GM04503 (cell line): ENCODE data around the gene PERM1.
"Not testable (repeated sequence)": the region's sequence is repeated elsewhere in the genome, so short reads cannot be mapped to it uniquely, and the experiment has no call there.

Source experiments
- DNase-seq: peaks from one replicate; pipeline ENCODE4 v3.0.0-alpha.2; 2012; ENCODE audit warnings: low read depth

The PERM1 gene

DNA sequence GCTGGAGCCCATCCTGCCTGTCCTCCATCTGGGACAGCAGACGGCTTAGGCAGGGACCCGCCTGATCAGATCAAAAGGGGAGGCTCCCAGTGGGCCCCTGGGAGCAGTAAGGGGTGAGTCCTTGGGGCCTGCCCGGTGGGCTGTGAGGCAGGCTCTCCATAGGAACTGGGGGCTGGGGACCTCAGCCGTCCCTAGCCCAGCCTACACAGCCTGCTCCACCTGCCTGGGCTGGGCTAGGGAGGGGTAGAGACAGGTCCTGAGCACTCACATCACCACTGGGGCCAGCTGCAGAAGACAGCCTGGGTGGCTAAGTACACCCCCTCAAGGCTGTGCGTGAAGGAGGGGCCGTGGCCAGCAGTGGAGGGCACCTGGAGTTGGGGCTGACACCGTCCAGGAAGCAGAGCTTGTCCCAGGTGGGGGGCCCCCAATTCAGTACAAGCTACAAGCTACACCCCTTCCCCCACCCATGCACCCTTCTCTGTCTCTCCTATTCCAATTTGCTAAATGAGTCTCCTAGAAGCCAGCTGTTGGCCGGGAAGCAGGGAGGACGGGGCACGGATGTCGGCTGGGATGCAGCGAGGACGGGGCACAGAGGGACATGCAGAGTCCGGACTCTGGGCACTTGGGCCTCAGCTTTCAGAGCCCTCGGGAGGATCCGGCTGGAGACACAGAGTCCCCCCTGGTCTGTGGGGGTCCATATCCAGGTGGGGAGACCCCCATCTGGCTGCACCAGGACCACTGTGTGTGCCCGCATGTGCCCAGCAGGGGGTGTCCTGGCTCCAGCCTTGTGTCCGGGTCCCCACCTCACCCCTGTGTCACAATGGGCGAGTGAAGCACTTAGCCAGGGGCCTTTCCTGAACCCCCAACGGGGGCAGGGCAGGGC, 33.1 kb upstream of the PERM1 start:
- DNase-seq = no peak

DNA sequence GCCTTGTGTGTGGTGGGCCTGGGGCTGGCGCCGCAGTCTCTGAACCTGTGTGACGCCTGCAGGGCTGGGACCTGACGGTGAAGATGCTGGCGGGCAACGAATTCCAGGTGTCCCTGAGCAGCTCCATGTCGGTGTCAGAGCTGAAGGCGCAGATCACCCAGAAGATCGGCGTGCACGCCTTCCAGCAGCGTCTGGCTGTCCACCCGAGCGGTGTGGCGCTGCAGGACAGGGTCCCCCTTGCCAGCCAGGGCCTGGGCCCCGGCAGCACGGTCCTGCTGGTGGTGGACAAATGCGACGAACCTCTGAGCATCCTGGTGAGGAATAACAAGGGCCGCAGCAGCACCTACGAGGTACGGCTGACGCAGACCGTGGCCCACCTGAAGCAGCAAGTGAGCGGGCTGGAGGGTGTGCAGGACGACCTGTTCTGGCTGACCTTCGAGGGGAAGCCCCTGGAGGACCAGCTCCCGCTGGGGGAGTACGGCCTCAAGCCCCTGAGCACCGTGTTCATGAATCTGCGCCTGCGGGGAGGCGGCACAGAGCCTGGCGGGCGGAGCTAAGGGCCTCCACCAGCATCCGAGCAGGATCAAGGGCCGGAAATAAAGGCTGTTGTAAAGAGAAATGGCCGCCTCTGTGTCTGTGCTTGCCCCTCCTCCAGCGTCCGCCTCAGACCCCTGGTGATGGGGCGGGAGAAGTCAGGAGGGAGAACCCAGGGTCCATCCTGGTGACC, 32.2 kb upstream of the PERM1 start:
- DNase-seq = no peak

DNA sequence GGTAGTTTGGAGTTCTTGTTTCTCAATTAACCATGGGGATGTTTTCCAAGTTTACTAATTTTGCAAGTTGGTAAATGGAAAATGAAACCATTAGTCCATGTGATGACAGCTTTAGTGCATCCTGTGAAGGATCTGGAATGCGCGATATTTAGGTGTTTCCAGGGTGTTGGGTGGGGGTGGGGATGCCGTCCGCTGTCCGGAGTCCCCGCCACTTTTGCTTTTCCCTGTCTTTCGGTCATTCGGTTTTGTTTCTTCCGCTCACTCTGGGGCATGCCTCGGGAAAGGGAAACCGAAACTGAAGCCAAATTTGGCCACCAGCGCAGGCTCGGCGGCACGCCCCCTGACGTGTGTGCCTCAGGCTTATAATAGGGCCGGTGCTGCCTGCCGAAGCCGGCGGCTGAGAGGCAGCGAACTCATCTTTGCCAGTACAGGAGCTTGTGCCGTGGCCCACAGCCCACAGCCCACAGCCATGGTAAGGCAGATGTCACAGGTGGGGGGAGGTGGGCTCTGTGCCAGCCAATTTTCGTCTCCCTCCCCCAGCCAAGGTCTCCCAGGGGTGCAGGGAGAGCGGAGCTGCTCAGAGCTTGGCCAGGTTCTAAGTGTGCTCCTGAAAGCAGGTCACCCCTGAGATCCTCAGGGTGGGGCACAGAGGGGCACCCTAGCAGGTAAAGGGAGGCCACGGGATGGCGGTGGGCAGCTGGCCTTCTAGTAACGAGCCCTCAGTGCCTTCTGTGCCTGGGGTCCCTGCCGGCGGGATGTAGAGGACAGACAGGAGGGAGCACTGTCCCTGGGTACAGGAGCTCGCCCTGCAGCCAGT, 31.4 kb upstream of the PERM1 start, which contains the start of gene ISG15:
ISG15 (plus strand) TSS at position 393 of the 817 bp plus-strand sequence; CDS start at position 470, 77 bp downstream.
- DNase-seq = peak; percentile 55

DNA sequence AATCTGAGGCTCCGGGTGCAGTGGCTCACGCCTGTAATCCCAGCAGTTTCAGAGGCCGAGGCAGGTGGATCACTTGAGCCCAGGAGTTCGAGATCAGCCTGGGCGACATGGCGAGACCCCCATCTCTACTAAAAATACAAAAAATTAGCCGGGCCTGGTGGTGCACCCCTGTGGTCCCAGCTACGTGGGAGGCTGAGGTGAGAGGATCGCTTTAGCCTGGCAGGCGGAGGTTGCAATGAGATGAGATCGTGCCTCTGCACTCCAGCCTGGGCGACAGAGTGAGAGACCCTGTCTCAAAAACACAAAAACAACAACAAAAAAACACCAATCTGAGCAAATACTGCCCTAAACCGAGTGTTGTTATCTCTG, 30.8 kb upstream of the PERM1 start:
- DNase-seq = not testable (repeated sequence)

DNA sequence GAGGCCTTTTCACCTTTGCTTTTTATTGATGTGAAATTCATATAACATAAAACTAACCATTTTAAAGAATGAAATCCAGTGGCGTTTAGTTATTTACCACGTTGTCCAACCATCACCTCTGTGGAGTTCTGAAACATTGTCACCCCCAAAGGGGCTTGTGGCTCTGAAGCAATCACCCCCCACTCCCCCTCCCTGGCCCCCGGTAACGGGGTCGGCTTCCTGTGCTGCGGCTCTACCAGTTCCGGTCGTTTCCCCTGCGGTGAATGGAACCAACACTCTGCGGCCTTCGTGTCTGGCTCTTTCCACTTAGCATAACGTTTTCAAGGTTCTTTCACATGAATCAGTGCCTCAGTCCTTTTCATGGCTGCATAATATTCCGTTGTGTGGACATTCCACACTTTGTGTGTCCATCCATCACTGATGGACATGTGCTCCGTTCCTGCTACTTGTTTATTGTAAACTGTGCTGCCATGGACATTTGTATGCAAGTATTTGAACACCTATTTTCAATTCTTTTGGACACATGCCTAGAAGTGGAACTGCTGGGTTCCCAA, 29.6 kb upstream of the PERM1 start:
- no peak for DNase-seq

DNA sequence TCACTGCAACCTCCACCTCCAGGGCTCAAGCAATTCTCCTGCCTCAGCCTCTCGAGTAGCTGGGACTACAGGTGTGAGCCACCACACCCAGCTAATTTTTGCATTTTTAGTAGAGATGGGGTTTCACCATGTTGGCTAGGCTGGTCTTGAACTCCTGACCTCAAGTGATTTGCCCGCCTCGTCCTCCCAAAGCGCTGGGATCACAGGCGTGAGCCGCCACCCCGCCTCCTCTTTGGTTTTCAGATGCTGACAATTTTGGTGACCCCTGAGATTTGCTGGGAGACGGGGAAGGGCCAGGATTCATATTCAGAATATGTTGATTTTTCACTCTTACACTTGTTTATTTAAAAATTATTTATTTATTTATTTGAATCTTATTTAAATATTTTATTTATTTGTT, 28.2 kb upstream of the PERM1 start:
- not testable (repeated sequence) for DNase-seq

DNA sequence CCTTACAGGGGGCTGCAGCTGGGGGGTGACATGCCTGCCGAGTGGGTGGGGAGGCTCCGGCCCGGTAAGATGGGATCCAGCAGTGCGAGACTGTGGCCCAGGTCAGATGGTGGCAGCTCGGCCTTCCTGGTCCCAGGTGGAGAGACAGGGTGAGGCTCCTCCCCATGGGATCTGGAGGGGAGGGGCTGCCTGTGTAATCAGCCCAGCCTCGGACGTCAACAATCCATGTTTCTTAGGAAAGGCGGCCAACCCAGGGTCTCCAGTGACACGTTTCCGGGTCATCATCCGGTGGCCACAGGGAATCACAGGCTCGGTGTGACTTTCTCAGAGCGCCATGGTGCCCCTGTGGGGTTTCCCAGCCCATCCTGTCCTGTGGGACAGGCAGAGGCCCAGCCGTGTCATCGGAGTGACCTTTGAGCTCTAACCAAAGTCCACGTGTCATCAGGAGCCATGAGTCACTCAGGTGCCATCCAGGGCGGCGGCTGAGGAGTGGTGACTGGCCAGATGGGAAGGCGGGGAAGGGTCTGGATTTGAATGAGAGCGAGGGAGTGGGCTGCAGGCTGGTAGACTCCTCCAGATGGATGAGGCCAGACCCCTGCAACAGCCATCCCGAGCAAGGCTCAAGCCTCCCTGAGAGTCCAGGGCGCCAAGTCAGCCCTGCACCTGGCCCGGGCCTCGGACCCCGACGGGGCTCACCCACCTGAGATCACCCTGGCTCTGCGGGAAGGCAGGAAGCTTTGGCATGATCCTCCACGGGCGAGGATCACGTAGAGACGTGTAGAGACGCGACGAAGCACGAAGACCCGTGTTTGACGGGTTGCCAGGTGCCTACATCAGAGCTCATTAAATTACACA, 24.6 kb upstream of the PERM1 start:
- no peak for DNase-seq

DNA sequence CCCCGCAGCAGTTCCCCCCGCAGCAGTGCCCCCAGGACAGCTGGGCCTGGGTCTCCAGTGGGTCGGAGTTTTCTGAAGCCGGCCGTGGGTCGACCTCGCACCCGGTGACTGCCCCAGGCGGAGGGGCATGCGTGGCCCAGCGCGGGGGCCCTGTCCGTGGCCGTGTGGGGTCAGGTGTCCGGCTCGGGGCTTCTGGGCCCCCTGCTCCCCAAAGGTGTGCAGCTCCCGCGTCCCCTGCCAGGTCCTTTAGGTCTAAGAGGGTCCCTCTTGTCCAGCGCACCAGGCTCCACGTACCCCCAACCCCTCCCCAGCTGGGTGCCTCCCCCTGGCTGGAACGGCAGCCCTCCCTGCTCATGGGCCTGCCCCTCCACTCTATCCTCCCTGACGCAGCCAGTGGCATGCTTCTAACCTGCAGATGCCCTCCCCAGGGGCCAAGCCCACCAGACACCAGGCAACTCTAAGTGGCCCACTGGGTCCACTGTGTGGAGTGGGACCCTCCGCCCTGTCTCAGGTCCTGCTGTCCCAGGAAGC, 23.9 kb upstream of the PERM1 start:
- DNase-seq = no peak

DNA sequence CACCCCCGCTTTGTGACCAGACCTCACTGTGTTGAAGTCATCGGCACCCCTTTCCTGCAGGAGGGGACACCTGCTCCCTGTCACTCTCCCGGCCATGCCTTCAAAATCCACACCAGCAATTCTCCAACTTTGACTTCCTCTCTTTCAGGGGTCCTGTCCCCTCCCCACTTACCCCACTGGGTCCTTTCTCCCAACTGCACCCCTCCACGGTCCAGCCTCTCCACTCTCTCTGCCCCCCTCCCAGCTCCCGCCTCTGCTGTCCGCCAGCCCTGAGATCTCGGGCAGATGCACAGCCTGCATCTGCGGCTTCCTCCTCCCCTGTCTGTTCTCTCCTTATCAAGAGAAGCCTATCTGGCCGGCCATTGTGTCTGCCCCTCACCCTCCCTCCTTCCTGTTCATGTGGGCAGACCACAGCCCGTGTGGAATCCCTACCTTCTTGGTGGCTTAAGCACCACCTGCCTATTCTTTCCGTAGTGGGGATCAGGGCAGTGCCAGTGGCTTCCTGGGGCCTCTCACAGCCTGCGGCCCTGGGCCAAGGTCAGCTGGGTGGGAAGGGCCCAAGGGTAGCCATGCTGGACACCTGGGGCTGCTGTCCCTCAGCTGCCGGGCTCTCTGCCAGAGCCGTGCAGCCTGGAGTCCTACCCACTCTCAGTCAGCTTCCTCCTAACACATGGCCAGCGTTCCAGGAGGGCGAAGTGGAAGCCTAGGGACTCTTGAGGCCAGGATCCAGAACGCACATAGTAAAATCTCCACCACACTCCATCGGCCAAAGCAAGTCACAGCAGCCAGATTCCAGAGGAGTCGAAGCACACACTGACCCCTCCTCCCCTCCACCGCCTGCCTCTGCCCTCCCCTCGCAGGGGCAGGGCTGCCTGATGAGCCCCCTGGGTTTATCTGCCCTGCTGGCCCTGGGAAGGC, 23.1 kb upstream of the PERM1 start:
- no peak for DNase-seq

DNA sequence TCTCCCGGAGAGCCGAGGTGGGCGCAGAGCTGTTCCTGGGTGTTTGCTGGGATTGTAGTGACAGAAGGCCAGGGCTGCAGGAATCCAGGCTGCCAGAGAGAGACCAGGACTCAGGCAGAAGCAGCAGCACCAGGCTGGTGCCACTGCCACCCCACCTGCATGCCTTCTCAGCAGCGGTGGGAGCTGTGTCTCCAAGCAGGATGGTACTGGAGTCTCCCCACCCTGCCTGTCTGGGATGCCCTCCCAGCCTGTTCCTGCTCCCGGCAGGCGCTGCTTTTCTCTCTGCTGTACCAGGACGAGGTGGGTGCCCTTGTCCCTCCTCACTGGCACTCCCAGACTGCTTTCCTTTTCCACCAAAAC, 22.5 kb upstream of the PERM1 start:
- DNase-seq = no peak

DNA sequence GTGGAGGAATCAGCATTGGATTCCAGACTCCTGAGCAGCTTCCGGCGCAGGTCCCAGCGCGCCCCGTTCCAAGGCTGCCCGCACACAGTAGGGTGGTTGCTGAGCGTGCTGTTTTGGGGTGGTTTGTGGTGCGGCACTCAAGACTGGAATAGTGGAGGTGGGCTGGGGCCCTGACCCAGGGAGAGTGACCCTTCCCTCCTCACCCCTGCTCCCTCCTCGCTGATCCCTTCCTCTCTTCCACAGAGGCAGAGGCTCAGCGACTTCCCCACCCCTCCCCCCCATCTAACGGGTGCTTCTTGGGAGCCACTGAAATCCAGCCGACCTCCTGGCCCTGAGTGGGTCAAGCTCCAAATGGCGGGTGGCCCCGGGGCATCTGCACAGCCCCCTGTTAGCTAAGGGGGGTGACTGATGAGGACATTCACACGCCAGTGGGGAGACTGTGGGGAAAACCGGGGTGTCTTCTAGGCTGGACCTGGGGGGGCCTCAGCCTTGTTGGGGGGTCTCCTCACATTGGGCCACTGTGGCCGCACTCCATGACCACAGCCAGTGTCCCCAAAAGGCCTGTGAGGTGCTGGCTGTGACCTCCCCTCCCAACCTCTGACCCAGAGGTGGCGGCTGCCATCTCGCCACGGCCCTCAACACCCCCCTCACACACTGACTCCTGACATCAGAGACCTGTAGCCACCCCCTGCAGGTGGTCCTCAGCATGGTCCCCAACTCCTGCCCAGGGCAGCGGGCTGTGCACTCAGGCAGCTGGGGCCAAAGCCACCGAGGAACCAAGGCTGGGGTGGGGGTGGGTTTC, 21.9 kb upstream of the PERM1 start:
- DNase-seq = no peak

DNA sequence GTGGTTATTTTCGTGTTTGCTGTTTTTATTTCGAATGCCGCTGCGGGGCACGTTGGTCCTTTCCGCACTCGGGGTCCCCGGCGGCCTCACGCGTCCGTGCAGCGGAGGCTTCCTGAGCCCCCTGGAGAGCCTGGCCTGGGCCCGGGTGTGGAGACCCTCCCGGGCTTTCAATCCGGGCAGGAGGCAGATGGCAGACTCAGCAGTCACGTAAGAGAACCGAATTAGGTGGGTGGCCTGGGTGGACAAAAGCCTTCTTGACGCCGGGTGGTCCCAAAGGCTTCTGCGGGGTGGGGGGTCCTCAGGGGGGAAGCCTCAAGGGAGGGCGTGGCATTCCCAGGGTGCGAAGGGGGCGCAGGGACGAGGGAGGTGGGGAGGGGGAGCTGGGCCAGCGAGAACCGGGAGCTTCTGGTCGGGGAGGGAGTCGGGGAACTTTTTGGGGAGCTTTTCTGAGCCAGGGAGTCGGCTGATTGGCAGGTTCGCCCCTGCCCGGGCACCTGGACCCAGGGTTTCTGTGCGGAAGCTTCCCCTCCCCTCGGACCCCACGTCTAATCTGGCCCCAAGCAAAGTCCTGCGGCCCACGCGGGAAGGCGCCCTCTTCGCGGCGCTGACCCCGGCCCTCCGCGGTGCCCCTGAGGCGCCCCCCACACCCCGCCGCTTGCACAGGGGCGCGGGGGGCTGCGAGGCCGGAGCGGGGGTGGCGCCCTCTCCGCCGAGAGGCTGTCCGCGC, 19.3 kb upstream of the PERM1 start:
- no peak for DNase-seq

DNA sequence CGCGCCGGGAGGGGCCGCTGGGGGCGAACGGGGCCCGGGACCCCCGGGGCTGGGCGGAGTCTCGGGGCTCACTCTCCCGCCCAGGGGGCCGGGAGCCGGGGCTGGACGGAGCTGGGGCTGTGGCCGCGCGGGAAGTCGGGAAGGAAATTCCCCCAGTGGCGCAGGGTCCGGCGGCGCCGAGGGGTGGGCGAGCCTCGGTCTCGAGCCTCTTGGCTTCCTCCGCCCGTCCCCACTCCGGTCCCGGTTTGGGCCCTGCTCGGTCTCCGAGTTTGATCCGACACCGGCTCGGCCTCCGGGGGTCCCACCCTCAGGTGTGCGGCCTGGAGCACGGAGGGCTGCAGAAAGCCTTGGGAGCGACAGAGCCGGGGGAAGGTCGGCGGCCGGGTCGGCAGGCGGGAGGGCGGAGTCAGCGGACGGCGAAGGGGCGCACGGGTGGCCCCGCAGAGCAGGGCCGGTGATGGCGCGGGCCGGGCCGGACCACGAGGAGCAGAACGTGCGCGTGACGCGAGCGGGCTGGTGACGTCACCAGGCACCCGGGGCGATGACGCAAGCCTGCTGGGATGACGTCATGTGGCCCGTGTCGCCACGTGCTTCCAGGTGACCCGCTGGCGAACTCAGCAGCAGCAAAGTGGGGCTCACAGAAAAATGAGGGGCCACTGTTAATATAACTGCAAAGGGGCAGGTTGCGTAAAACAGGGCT, 18.6 kb upstream of the PERM1 start:
- DNase-seq = no peak

DNA sequence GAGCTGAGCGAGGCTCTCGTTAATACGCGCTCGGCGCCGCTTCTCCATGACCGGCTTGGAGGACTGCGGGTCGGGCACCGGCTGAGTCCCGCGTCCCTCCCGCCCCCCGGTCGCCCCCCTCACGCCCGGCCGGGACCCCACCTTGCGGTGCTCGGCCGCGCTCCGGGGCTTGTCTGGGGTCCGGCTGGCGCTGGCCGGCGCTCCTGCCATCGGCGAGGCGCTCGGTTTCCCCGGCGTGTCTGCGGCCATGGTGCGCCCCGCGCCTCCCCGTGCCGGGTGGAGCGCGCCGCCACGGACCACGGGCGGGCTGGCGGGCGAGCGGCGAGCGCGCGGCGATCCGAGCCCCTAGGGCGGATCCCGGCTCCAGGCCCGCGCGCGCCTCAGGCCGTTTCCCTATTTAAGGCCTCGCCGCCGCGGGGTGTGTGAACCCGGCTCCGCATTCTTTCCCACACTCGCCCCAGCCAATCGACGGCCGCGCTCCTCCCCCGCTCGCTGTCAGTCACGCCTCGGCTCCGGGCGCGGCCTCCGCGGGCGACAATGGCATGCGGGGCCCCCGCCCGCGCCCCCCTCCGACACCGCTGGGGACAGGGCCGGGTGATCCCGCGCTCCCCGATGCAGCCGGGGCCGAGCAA, 17.9 kb upstream of the PERM1 start, which contains the start of gene HES4:
HES4 (minus strand) TSS at position 373 of the 632 bp plus-strand sequence; CDS start at position 249, 124 bp downstream.
- DNase-seq = no peak

DNA sequence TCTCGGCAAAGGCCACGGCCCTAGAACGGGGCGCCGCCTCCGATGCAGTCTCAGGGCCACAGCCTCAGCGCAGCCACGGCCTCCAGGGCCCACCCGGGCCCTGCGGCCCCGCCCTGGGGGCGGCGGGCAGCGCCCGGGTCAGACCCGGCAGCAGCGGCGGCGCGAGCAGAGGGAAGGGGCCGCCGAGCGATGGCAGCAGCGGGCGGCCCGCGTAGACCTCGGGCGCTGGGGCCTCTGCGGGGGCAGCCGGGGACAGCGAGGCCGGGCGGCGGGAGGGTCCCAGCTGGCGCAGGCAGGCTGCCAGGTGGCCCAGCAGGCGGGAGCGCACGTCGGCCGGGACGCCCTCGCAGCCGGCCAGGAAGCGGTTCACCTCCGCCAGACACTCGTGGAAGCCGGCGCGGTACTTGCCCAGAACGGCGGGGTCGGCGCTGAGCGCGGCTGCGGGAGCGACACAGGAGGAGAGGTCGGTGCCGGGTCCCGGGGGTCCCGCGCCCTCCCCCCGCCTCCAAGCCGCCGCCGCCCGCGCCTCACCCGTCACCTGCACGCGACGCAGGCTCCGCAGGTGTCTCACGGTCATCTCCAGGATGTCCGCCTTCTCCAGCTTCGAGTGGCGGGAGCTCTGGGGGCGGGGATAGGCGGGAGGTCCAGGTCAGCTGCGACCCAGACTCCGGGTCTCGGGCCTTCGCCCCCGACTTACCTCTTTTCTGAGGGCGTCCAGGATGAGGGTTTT, 17.3 kb upstream of the PERM1 start:
- no peak for DNase-seq

DNA sequence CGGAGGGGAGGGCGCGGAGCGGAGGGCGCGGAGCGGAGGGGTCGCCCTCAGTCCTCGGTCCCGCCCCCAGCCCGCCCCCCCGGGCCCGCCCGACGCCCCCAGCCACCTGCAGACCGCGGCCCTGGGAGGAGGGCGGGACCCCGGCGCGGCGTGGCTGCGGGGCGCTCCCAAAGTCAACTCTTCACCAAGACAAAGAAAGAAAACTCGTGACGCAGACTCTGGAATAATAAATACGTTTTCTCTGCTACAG, 16.8 kb upstream of the PERM1 start:
- DNase-seq = no peak
